HG03175 (cell line): Measurements from ENCODE around the gene FMN1.
"Not testable (repeated sequence)": the region's sequence is repeated elsewhere in the genome, so short reads cannot be mapped to it uniquely, and the experiment has no call there.

Experiments
- ATAC-seq: cut with Tn5 transposase; IDR thresholded peaks from one replicate; pipeline ENCODE4 v1.9.1; 2021; ENCODE audit warnings: mild to moderate bottlenecking, moderate library complexity; ENCODE audit not compliant: unreplicated experiment

FMN1 gene

DNA sequence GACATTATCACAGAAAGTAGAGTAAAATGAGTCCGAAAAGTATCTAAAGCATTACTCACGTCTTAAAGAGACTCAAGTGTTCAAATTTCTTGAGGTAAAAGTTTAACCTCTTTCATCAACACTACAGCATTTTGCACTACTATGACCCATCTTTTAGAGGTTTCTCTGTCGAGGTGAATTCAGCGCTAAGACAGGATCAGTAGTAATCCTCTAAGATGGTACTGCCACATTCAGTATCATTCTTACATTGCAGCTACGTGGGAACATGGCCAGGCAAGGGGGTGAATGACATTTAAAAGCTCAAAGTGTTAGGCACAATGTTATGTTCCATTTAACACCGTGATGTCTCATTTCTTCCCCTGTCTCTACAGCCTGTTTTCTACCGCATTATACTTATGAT is 210.8 kb downstream of the FMN1 start:
- ATAC-seq: no peak

GRCh38 chr15:32982001-32982400 is 212.5 kb downstream of the FMN1 start:
- ATAC-seq: no peak

GRCh38 chr15:32981536-32981935 is 213.0 kb downstream of the FMN1 start:
- no peak for ATAC-seq

DNA sequence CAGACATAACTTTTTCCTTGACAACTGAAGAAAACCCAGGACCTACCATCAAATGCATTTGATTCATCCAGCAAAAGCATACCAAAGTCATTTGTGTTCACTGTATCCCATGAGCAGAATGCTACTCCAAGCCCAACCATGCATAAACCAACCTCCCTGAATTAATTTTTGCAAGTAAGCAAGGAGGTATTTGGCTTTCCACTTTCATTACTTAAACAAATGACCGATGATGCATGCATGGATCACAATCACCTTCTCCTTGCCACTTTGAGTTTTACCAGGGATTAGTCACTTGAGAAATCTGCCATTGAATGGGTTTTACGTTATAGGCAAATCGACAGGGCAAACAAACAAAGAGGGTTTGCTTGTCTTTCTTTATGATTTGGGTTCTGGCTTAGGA is 214.8 kb downstream of the FMN1 start:
- no peak for ATAC-seq

DNA sequence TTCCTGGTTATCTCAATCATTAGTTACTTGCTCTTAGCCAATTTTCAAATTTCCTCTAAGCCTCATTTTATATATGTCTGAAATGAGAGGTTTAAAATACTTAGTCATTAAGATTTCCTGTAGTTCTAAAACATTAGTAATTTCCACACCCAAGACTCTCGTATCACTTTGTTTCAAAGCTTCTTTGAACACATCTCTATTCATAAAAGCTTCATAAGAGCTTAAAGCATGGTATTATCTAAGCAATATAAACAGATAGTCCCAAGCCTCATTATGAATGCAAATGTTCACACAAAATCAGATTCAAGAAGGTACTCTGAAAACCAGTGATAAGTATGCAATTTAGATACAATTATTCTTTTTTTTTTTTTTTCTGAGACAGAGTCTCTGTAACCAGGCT is 217.0 kb downstream of the FMN1 start:
- ATAC-seq: no peak

DNA sequence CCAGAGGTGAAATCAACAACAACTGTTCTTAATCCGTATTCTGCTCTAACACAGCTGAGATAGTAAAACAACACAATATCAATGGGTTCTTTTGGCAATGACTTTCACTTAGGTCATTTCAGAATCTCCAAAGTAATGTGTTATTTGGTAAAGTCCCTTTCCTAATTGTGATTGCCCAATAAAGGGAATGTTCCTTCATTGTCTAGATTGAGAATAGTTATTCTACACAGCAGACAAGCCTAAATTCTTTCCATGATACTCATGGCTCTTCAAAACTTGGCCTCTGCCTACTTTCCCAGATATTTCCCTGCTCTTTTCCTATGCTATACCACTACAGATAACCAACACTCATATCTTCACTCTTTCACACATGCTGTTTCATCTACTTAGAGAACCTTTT is 219.8 kb downstream of the FMN1 start:
- no peak for ATAC-seq

GRCh38 chr15:32972686-32973085 is 221.8 kb downstream of the FMN1 start:
- no peak for ATAC-seq

DNA sequence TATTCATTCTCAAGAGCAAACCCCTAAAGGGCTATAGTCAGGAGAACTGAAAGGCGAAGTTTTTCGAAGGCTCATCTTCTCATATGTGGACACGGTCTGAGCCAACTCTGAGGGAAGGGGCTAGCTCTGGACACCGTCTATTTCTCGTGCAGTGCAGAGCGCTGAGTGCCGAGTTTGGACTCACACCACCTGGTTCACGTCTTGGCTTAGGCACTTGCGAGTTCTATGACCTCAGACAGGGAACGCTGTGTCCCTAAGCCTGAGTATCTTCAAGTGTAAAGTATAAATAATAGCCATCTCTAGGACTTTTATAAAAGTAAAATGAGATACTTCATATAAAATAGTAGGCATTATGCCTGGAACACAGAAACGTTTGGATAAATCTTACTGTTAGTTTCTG is 223.7 kb downstream of the FMN1 start:
- ATAC-seq: no peak

DNA sequence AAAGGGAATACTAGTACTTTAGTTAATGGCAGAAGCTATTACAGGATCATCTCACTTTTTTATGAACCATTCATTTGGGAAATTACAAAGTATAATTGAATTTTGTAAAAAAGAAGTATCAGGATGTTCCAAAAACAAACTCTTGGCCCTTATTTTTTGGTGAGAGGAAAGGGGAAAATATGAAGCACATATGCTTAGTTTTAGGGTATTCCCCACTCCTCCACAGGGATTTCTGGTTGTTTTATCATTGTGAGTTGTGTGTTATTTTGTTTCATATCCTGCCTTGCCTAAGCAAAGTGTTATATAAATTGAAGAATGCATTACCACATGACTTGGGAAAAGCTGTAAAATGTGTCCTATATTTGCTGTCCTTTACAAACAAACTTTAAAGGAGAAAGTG is 227.0 kb downstream of the FMN1 start:
- ATAC-seq: no peak

DNA sequence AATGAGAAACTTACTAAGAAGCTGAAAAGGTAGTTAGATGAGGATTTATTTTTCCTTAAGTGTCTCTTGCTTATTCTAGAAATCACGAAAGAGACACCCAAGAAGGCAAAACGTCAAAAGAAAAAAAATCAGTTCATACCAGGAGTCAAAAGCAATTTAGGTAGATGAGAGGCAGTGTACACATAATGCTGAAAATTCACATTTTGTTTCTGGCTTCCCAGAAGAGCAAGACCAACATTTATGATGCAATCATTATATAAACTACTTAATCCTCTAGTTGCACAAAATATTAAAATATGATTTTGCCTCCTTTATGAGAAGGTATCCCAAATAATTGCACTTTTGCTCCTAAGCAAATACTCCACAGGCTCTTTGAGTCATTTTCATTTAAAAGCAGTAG is 228.0 kb downstream of the FMN1 start:
- ATAC-seq: no peak

DNA sequence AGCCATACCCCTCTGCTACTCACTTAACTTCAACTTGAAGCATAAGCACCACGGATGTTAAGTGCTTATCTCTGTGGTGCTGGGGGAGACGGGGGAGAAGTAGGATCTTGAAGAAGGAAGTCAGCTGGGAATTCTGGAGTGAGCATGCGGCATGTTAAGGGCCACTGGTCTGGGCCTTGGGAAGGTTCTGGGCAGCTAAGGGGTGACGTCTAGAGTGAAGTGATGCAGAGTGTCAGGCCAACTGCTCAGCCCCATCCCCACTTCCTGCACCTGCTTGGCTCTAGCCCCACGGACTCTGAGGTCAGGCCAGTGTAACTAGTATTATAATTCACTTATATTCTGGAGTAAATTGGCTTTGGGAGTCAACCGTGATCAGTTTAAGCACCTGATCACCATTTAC is 228.6 kb downstream of the FMN1 start:
- ATAC-seq: no peak

GRCh38 chr15:32959077-32959476 is 235.4 kb downstream of the FMN1 start:
- no peak for ATAC-seq

- ATAC-seq: no peak
Measured at GRCh38 chr15:32957219-32957618, 237.3 kb downstream of the FMN1 start.

GRCh38 chr15:32956711-32957110 is 237.8 kb downstream of the FMN1 start:
- no peak for ATAC-seq

DNA sequence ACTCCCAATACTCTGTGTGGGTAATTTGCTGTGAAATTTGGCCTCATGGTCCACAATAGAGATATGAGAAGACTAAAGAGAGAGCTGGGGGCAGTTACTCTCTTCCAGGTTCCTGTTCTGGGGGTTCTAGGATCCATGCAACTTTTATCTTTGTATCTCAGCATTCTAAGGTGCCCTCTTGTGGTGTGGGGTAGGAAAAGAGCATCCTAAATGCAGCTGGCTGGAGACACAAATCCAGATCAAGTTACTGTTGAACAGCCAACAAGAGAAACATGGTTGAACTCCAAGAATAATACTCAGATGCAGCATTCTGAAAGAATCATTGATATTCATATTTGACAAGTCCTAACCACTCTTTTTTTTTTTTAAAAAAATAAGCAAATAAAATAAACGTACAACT is 238.5 kb downstream of the FMN1 start:
- ATAC-seq: no peak

GRCh38 chr15:32953533-32953910 is 241.0 kb downstream of the FMN1 start:
- no peak for ATAC-seq

DNA sequence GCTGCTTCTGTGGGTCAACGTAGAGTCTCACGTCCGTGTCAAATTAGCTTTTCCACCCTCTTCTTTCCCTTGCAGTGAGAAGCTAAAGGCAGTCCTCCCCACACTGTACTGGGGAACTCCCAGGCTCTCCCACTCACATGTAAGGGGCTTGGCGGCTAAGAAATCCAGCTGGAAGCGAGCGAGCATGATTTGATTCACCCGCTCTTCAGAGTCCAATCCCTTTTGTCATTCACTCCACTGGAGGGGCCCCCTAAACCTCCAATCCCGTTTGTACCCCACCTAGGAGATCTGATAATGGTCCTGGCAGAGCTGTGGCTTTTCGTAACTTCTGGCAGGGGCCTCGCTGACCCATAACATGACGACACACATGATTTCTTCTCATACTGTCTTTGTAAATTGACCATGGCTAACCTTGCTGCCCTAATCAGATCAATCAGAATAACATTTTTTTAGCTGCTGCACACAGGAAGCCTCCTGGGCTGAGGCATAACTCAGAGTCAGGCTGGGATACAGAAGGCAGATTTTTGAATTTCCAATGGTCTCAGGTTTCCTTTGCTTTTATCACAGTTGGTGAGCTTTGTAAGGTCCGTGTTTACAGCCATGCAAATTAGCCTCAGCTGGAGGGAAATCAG is 241.5 kb downstream of the FMN1 start:
- ATAC-seq: no peak

DNA sequence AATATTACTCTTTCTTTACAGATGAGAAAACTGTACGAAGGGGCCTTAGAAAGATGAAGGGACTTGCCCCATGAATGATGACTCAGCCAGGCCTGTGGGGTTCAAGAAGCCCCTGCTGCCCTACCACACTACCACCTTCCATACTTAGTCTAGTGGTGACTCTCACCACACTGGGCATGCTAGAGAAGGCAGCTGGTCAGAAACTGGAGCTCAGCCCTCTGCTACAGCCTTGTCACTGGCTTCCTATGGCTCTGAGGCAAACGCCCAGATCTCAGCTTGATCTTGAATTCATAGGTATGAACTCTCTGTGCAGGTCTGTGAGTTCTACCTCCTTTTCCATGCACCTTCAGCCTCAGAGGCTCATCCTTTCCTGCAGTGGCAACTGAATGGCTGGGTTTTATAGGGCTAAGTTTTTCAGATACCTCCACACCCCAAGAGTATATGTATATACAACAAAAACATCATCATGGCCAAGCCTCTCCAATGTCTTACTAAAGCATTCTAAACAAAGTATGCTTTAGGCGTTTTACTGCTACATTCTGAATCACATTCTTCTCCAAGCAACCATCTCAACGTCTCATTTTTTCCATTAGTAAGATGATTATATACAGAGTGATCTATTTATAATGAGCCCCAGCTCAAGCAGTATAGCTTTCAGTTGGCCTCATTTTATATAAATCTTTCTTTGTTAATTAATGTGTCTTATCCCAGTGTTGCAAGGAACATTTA is 242.6 kb downstream of the FMN1 start:
- ATAC-seq: no peak

DNA sequence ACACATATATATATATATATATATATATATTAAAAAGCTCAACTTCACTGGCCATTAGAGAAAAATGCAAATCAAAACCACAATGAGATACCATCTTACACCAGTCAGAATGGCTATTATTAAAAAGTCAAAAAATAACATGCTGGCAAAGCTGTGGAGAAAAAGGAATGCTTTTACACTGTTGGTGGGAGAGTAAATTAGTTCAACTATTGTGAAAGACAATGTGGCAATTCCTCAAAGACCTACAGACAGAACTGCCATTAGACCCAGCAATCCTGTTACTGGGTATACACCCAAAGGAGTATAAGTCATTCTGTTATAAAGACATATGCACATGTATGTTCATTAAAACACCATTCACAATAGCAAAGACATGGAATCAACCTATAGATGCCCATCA is 244.5 kb downstream of the FMN1 start:
- ATAC-seq: not testable (repeated sequence)

DNA sequence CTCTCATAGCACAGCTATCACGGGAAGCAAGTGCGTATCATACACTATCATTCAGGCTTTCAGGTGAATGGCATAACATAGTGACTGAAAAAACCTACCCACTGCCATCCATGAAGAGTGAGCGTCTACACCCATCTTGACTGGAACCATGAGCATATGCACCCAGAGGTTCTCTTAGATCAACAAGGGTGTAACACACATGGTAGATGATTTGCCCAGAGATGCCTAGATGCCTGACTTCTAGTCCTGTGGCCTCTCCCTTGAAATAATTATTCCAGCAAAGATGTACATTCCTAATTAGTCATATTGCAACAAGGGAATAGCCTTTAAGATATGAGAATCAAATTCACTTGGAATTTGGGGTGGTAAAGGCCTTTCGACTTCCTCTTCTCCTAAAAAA is 248.3 kb downstream of the FMN1 start:
- ATAC-seq: no peak

- ATAC-seq: no peak
Measured at GRCh38 chr15:32944431-32944830, 250.1 kb downstream of the FMN1 start.

- ATAC-seq: no peak
Measured at GRCh38 chr15:32943711-32944110, 250.8 kb downstream of the FMN1 start.

- no peak for ATAC-seq
Measured at GRCh38 chr15:32942401-32942841, 252.1 kb downstream of the FMN1 start.
